ENCODE data around the gene C2orf69.

DNA sequence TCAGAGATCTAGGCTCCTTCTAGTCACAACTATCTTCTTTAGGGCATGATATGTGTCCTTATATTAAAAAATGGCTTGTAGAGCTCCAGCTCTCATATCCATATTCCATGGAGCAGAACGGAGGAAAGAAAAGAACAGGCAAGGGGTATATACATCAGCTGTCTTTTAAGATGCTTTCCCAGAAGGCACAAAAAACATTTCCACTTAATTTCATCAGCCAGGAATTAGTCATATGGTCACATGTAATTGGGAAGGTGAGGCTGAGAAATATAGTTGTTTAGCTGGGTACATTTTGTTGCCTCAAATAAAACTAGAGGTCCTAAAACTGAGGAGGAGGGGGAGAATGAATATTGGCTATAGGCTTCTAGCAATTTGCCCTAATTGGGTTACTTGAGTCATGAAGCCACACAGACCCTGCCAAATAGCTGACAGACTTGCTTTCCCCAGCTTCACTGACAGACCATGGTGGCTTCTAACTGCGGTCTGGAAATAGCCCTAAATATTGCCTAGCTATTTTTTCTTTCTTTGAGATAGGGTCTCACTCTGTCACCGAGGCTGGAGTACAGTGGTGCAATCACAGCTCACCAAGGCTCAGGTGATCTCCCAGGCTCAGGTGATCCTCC is 64.3 kb downstream of the C2orf69 start:
- no peak for TF ChIP-seq CTCF (IDR thresholded peaks at IDR 0.05)
- no peak for TF ChIP-seq POLR2A (IDR thresholded peaks at IDR 0.05)
